GM10248 (cell line): ENCODE measurements around the gene TAF1A.

Experiments
- CTCF ChIA-PET: fragments of 300-600 bp; sonication (Branson Sonifier 250); formaldehyde crosslinking; extraction: SDS; loops from one replicate; lab custom pipeline; 2021; ENCODE audit warnings: antibody characterized with exemption; lab: Yijun Ruan, JAX
- POLR2A ChIA-PET: fragments of 350-650 bp; sonication (Branson Sonifier 250); formaldehyde crosslinking; extraction: SDS; loops from one replicate; lab custom pipeline; 2020; ENCODE audit warnings: antibody characterized with exemption; lab: Yijun Ruan, JAX
- DNase-seq: peaks from one replicate; pipeline ENCODE4 v3.0.0; 2012; ENCODE audit errors: extremely low spot score
- CTCF ChIP-seq: IDR thresholded peaks from 2 replicates; pipeline ENCODE4 v1.5.1; 2012; ENCODE audit warnings: mild to moderate bottlenecking, low read depth; ENCODE audit errors: extremely low read depth, missing control alignments, control extremely low read depth

Gene TAF1A

GRCh38 chr1:222600281-222600680 is 10.5 kb upstream of the TAF1A start:
- no peak for TF ChIP-seq CTCF
- ChIA-PET CTCF (interaction anchor here (1.1 to 1.7 kb wide), 2 partner anchors 11 kb away, joined by 3 to 5 read pairs; partner anchors contain the start of gene TAF1A), POLR2A (no interaction called here)
- DNase-seq, result no peak

GRCh38 chr1:222596696-222597095 is 7.0 kb upstream of the TAF1A start:
- DNase-seq, result no peak
- no peak for TF ChIP-seq CTCF
- CTCF ChIA-PET, result interaction anchor here (1.2 to 1.3 kb wide), 2 partner anchors 10 to 24 kb away, joined by 3 to 4 read pairs; no protein-coding TSS in a partner anchor
- POLR2A ChIA-PET, result no interaction called here

GRCh38 chr1:222594789-222595188 is 5.1 kb upstream of the TAF1A start:
- CTCF ChIA-PET, result interaction anchor here (1.4 to 1.5 kb wide), 2 partner anchors 39 to 40 kb away, joined by 3 read pairs; no protein-coding TSS in a partner anchor
- POLR2A ChIA-PET, result no interaction called here
- DNase-seq, result no peak
- TF ChIP-seq CTCF, result no peak

GRCh38 chr1:222592171-222592570 is 2.4 kb upstream of the TAF1A start:
- ChIA-PET POLR2A (no interaction called here), CTCF (interaction anchor here (1.0 to 3.9 kb wide), 5 partner anchors 12 to 127 kb away, joined by 3 to 14 read pairs (median 4); no protein-coding TSS in a partner anchor)
- DNase-seq, result no peak
- no peak for TF ChIP-seq CTCF

- ChIA-PET POLR2A (no interaction called here), CTCF (no interaction called here)
- no peak for TF ChIP-seq CTCF
- no peak for DNase-seq
Measured at GRCh38 chr1:222588135-222588534, 1.6 kb downstream of the TAF1A start.

GRCh38 chr1:222586842-222587241 is 2.9 kb downstream of the TAF1A start:
- no peak for TF ChIP-seq CTCF
- ChIA-PET CTCF (interaction anchor here (0.6 kb wide), 1 partner anchor 26 kb away, joined by 3 read pairs; no protein-coding TSS in a partner anchor), POLR2A (no interaction called here)
- DNase-seq, result no peak
